Dendritic cell treated with granulocyte-macrophage colony-stimulating factor and Interleukin-4, amounts not matched to agents 40 ng/mL and 50 ng/mL, for 4 days (primary cell): ENCODE data around the gene KLF6.
A peak's percentile ranks its signal among the peaks of the same experiment; 100 is the strongest.

Source experiments
- H3K27ac Mint-ChIP-seq: one replicate; pipeline ENCODE4 v1.8.0; 2022; ENCODE audit warnings: mild to moderate bottlenecking, mixed read lengths
- H3K27me3 Mint-ChIP-seq: one replicate; pipeline ENCODE4 v1.8.0; 2022; ENCODE audit warnings: mild to moderate bottlenecking, mixed read lengths
- H3K36me3 Mint-ChIP-seq: one replicate; pipeline ENCODE4 v1.8.0; 2022; ENCODE audit warnings: low read depth, mixed read lengths
- H3K4me1 Mint-ChIP-seq: one replicate; pipeline ENCODE4 v1.8.0; 2022; ENCODE audit warnings: low read depth, mixed read lengths
- H3K4me3 Mint-ChIP-seq: one replicate; pipeline ENCODE4 v1.8.0; 2022; ENCODE audit warnings: mild to moderate bottlenecking, moderate library complexity, mixed read lengths
- H3K9me3 Mint-ChIP-seq: one replicate; pipeline ENCODE4 v1.8.0; 2022; ENCODE audit warnings: mixed read lengths
- intact Hi-C: fragments of 100-400 bp; cut with micrococcal nuclease; formaldehyde crosslinking; loops from one replicate; pipeline ENCODE4 v1.15.0; 2022

The KLF6 gene

GRCh38 chr10:3805201-3805790 is 20.3 kb upstream of the KLF6 start:
- Mint-ChIP-seq H3K4me1 (peaks cover 55% of the 10 kb centered on the region), H3K36me3 (no peaks in the 10 kb centered on the region), H3K27me3 (no peaks in the 10 kb centered on the region), H3K4me3 (peak overlapping the region; percentile 24), H3K9me3 (no peaks in the 10 kb centered on the region), H3K27ac (no peak overlapping the region)
- intact Hi-C loops, result loop anchor here (1.0 to 2.0 kb wide), 3 partner anchors 20 to 68 kb away; partner anchors contain the start of gene KLF6

DNA sequence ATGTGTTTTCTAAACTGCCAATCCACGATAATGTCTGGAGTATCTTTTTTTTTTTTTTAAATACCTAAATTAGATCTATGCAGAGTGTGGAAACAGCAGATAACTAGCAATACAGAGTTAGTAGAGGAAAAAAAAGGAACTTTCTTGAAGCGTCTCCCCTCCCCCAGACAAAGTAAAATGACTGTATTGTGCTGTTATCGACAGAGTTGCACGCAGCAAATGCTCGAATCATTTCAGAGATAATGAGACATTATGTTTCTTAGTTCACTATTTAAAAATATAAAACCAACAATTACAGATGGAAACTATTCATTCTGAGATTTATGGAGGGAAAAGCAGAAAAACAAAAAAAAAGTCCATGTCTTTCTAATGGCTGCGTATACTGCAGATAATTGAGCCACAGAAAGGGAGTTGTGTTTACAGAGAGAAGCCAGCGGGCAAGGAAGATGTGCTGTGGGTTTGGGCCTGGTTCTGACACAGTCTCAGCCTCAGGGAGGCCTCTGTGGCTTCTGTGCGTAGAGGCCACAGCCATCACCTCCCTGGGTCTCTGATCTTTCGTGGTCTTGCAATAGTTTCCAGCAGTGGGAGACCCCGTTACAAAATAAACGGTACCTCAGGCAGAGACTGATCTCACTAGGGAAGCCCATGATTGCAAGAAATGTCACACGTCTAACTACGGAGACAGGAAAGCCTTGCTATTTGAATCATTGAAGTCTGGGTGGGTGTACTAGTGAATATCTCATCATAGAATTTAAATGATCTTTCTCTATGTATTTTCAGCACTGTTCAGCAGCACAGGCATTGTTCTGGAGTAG is 19.1 kb upstream of the KLF6 start:
- Mint-ChIP-seq H3K36me3 (no peaks in the 10 kb centered on the region), H3K4me3 (no peak overlapping the region), H3K27me3 (no peaks in the 10 kb centered on the region), H3K27ac (no peak overlapping the region), H3K9me3 (no peaks in the 10 kb centered on the region), H3K4me1 (peaks cover 46% of the 10 kb centered on the region)
- intact Hi-C loops, result loop anchor here (2.0 kb wide), 1 partner anchor 69 kb away; no protein-coding TSS in a partner anchor

GRCh38 chr10:3803295-3803926 is 18.4 kb upstream of the KLF6 start:
- H3K4me3 Mint-ChIP-seq, result peak overlapping the region; percentile 27

GRCh38 chr10:3802526-3803265 is 17.7 kb upstream of the KLF6 start:
- H3K4me1 Mint-ChIP-seq, result peaks cover 31% of the 10 kb centered on the region
- H3K4me3 Mint-ChIP-seq, result no peak overlapping the region
- intact Hi-C loops, result no loop called here

More at GRCh38 chr10:3803295-3803926, 18.4 kb upstream of the KLF6 start:
- Mint-ChIP-seq H3K9me3 (no peaks in the 10 kb centered on the region), H3K27ac (no peak overlapping the region), H3K36me3 (no peaks in the 10 kb centered on the region), H3K27me3 (no peaks in the 10 kb centered on the region), H3K4me1 (peaks cover 38% of the 10 kb centered on the region)
- intact Hi-C loops, result no loop called here

GRCh38 chr10:3801558-3802192 is 16.7 kb upstream of the KLF6 start:
- H3K4me1 Mint-ChIP-seq, result peaks cover 24% of the 10 kb centered on the region

More at GRCh38 chr10:3802526-3803265, 17.7 kb upstream of the KLF6 start:
- Mint-ChIP-seq H3K36me3 (no peaks in the 10 kb centered on the region), H3K27ac (no peak overlapping the region), H3K27me3 (peaks cover 2% of the 10 kb centered on the region), H3K9me3 (no peaks in the 10 kb centered on the region)

DNA sequence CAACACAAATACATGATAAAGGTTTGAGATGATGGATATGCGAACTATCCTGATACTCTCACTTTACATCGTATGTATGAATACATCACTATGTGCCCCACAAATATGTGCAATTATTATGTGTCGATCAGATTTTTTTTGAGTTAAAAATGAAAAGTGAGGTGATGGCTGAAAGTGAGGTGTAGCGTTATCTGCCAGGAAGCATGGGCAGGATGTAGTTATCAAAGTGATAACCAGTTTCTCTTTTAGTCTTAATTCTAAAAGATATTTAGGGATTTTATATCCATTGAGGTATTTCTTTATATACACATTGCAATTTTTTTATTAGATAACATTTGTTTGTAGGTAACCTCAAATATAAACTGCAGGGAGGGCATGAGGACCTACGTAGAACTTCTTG is 15.6 kb upstream of the KLF6 start:
- no peak overlapping the region for H3K4me3 Mint-ChIP-seq

More at GRCh38 chr10:3801558-3802192, 16.7 kb upstream of the KLF6 start:
- Mint-ChIP-seq H3K27ac (no peak overlapping the region), H3K36me3 (no peaks in the 10 kb centered on the region), H3K27me3 (peaks cover 2% of the 10 kb centered on the region), H3K4me3 (no peak overlapping the region), H3K9me3 (no peaks in the 10 kb centered on the region)
- intact Hi-C loops, result no loop called here

DNA sequence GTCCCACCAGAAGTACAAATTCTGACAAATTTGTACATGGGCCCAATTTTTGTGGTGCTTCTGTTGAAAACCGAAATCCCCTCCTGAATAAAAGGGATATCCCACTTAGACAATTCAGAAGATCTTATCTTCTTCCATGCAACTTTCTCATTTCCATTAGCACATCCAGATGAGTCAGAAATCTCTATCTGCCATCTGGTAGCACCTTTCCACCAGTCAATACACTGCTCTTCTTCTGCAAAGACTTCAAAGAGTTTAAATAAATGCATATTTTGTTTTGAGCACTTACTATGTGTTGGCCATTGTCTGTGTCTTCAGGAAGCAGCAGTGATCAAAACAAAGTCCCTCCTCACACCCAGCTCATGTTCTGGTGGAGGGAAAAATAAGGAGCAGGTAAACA is 12.7 kb upstream of the KLF6 start:
- Mint-ChIP-seq H3K27ac (peak overlapping the region; percentile 15), H3K4me3 (no peak overlapping the region), H3K4me1 (peaks cover 12% of the 10 kb centered on the region), H3K27me3 (peaks cover 2% of the 10 kb centered on the region), H3K36me3 (no peaks in the 10 kb centered on the region), H3K9me3 (no peaks in the 10 kb centered on the region)
- intact Hi-C loops, result no loop called here

More for the DNA sequence above, 15.6 kb upstream of the KLF6 start:
- Mint-ChIP-seq H3K36me3 (no peaks in the 10 kb centered on the region), H3K27me3 (peaks cover 2% of the 10 kb centered on the region), H3K9me3 (no peaks in the 10 kb centered on the region), H3K4me1 (peaks cover 16% of the 10 kb centered on the region), H3K27ac (no peak overlapping the region)
- intact Hi-C loops, result no loop called here

DNA sequence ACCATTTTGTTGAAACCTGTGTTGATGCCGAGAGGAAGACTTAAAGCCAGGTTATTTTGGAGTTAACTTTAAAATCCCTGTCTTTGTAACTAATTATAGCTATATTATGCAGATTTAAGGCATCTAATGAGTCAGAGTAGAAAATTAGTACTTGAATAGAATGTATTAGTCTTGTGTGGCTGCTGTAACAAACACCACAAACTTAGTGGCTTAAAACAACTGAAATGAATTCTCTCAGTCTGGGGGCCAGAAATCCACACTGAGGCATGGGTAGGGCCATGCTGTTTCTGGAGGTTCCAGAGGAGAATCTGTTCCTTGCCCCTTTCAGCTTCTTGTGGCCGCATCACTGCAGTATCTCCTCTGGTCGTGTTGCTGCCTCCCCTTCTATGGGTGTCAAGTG is 8.5 kb upstream of the KLF6 start:
- intact Hi-C loops, result no loop called here
- Mint-ChIP-seq H3K4me1 (peaks cover 23% of the 10 kb centered on the region), H3K27ac (no peak overlapping the region), H3K4me3 (no peak overlapping the region), H3K36me3 (no peaks in the 10 kb centered on the region), H3K27me3 (peaks cover 4% of the 10 kb centered on the region), H3K9me3 (peaks cover 9% of the 10 kb centered on the region)

DNA sequence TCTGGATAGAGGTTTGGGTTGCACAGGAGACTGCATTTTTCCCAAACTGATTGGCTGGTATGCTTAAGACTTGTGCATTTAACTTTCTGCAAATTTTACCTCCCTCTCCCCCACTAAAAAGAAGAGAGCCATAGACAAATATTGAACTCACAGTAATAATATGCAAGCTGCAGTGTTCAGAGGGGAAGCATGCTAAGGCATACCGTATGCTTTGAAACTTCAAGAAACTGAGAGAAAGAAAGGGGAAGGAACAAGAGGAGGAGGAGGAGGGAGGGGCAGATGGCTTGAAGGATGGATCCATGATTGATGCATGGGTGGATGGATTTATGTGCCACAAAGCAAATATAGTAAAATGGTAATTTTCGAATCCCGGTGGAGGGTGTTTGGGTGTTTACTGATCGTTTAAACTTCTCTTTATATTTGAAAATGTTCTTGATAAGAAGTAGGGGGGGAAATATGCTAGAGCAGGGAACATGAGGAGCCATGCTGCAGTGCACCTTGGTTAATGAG is 7.8 kb upstream of the KLF6 start:
- Mint-ChIP-seq H3K36me3 (no peaks in the 10 kb centered on the region), H3K27me3 (peaks cover 2% of the 10 kb centered on the region), H3K4me1 (peaks cover 23% of the 10 kb centered on the region), H3K27ac (no peak overlapping the region), H3K4me3 (no peak overlapping the region), H3K9me3 (peaks cover 9% of the 10 kb centered on the region)
- intact Hi-C loops, result no loop called here

GRCh38 chr10:3791974-3792633 is 7.1 kb upstream of the KLF6 start:
- Mint-ChIP-seq H3K9me3 (peaks cover 9% of the 10 kb centered on the region), H3K4me1 (peaks cover 23% of the 10 kb centered on the region), H3K27me3 (peaks cover 2% of the 10 kb centered on the region), H3K27ac (no peak overlapping the region), H3K36me3 (no peaks in the 10 kb centered on the region), H3K4me3 (no peak overlapping the region)
- intact Hi-C loops, result no loop called here

DNA sequence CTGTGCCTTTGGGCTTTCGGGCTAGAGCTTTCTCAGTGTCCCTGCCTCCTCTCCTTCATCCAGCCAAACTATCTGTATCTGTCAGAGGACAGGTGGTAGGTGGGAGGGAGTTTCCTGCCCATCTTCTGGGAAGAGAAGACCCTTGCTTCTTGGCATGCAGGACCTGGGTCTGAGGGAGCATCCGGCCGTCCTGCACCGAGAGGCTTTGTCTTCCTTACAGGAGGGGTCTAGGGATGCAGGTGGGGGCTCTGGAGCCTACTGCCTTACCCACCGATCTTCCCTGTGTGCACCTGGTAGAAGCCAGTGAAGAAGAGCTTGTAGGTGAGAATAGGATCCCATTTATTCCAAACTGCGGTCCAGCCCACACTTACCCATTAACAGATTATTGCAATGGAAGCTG is 5.8 kb upstream of the KLF6 start:
- H3K36me3 Mint-ChIP-seq, result peaks cover 4% of the 10 kb centered on the region
- intact Hi-C loops, result no loop called here
- H3K27ac Mint-ChIP-seq, result no peak overlapping the region
- H3K27me3 Mint-ChIP-seq, result peaks cover 2% of the 10 kb centered on the region
- peaks cover 9% of the 10 kb centered on the region for H3K9me3 Mint-ChIP-seq
- H3K4me3 Mint-ChIP-seq, result no peak overlapping the region
- H3K4me1 Mint-ChIP-seq, result peaks cover 27% of the 10 kb centered on the region

DNA sequence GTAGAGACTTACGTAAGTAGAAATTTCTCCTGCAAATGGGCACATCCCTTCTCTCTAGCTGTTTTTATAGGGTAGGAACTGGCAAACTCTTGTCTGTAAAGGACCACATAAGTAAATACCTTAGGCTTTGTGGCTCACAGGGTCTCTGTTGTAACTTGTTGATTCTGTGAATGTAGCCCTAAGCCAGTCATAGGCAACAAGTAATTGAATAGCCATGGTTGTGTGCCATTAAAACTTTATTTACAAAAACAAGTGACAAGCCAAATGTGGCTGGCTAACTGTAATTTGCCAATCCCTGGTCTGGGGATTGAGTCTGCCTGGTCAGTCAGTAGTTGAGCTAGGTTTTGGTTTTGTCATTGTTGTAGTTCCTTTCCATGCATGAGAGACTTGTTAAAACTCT is 5.3 kb upstream of the KLF6 start:
- Mint-ChIP-seq H3K9me3 (peaks cover 9% of the 10 kb centered on the region), H3K4me1 (peaks cover 29% of the 10 kb centered on the region), H3K27me3 (peaks cover 2% of the 10 kb centered on the region), H3K36me3 (peaks cover 10% of the 10 kb centered on the region), H3K4me3 (no peak overlapping the region), H3K27ac (no peak overlapping the region)
- intact Hi-C loops, result no loop called here

GRCh38 chr10:3789621-3790020 is 4.6 kb upstream of the KLF6 start:
- Mint-ChIP-seq H3K4me1 (peaks cover 24% of the 10 kb centered on the region), H3K36me3 (peaks cover 16% of the 10 kb centered on the region), H3K4me3 (no peak overlapping the region), H3K27me3 (peaks cover 2% of the 10 kb centered on the region), H3K27ac (no peak overlapping the region), H3K9me3 (peaks cover 9% of the 10 kb centered on the region)
- intact Hi-C loops, result loop anchor here (5.0 to 10.0 kb wide), 3 partner anchors 263 to 975 kb away; no protein-coding TSS in a partner anchor
